ENCODE results near the gene TBC1D3B.
"Not testable (repeated sequence)": the region's sequence is repeated elsewhere in the genome, so short reads cannot be mapped to it uniquely, and the experiment has no call there.

TBC1D3B gene

DNA sequence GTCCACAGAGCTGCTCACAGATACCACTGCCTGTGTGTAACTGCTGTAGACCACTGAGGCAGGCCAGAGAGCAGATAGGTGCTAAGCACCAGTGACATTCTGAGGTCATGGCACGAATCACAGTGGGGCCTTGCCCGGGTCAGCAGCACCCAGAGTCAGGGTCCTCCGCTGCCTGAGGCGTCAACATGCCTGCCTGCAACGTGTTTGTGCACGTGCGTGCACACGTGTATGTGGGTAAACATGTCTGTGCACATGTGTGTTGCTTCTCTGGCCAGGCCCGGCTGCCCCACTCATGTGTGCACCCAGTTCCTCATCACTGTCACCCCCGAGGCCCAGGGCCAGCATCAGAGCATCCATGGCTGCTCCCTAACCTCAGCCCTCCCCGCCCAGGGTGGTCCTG, at the start of gene TBC1D3B:
Gene TBC1D3B, minus strand, starts transcription at position 101 of the 400 bp plus-strand sequence. CDS start 1,586 bp downstream, outside the sequence.
- DNase-seq (ENCODE audit: low read depth, low spot score); H3K27ac ChIP-seq: not testable (repeated sequence)

DNA sequence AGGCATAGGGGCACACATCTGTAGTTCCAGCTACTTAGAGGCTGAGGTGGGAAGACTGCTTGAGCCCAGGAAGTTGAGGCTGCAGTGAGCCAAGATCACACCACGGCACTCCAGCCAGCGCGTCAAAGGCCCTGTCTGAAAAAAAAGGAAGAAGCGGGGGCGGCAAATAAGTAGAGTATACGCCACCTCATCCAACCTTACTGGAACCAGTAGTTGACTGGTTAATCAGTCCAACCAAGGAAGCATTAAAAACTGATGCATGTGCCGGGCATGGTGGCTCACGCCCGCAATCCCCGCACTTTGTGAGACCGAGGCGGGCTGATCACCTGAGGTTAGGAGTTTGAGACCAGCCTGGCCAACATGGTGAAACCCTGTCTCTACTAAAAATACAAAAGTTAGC, 46.5 kb upstream of the TBC1D3B start:
- not testable (repeated sequence) for DNase-seq (ENCODE audit: low read depth, low spot score); H3K27ac ChIP-seq

DNA sequence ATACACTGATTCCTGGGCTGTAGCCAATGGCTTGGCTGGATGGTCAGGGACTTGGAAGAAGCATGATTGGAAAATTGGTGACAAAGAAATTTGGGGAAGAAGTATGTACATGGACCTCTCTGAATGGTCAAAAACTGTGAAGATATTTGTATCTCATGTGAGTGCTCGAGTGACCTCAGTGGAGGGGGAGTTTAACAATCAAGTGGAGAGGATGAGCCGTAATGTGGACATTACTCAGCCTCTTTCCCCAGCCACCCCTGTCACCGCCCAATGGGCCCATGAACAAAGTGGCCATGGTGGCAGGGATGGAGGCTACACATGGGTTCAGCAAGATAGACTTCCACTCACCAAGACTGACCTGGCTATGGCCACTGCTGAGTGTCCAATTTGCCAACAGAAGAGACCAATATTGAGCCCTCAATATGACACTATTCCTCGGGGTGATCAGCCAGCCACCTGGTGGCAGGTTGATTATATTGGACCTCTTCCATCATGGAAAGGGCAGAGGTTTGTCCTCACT, 45.2 kb upstream of the TBC1D3B start:
- DNase-seq (ENCODE audit: low read depth, low spot score); H3K27ac ChIP-seq: not testable (repeated sequence)

DNA sequence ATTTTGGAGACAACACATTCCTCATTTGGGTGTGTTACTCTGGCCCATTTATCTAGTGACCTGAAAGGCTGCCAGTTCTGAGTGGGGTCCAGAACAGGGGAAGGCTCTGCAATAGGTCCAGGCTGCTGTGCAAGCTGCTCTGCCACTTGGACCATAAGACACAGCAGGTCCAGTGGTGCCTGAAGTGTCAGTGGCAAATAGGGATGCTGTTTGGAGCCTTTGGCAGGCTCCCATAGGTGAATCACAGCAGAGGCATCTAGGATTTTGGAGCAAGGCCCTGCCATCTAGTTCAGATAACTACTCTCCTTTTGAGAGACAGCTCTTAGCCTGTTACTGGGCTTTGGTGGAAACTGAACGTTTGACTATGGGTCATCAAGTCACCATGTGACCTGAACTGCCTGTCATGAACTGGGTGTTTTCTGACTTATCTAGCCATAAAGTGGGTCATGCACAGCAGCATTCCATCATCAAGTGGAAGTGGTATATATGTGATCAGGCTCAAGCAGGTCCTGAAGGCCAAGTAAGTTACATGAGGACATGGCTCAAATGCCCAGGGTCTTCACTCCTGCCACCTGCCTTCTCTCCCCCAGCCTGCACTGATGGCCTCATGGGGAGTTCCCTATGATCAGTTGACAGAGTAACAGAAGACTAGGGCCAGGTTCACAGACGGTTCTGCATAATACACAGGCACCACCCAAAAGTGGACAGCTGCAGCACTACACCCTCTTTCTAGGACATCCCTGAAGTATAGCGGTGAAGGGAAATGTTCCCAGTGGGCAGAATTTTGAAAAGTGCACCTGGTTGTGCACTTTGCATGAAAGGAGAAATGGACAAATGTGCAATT, 44.5 kb upstream of the TBC1D3B start:
- H3K27ac ChIP-seq; DNase-seq (ENCODE audit: low read depth, low spot score): not testable (repeated sequence)

DNA sequence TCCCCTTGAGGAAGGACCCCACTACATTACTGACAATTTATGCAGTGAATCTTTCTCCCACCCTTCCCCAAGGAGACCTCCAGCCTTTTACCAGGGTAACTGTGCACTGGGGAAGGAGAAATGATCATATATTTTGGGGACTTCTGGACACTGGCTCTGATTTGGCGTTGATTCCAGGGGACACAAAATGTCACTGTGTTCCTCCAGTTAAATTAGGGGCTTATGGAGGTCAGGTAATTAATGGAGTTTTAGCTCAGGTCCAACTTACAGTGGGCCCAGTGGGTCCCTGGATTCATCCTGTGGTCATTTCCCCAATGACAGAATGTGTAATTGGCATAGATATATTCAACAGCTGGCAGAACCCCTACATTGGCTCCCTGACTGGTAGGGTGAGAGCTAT, 43.1 kb upstream of the TBC1D3B start:
- not testable (repeated sequence) for H3K27ac ChIP-seq; DNase-seq (ENCODE audit: low read depth, low spot score)

DNA sequence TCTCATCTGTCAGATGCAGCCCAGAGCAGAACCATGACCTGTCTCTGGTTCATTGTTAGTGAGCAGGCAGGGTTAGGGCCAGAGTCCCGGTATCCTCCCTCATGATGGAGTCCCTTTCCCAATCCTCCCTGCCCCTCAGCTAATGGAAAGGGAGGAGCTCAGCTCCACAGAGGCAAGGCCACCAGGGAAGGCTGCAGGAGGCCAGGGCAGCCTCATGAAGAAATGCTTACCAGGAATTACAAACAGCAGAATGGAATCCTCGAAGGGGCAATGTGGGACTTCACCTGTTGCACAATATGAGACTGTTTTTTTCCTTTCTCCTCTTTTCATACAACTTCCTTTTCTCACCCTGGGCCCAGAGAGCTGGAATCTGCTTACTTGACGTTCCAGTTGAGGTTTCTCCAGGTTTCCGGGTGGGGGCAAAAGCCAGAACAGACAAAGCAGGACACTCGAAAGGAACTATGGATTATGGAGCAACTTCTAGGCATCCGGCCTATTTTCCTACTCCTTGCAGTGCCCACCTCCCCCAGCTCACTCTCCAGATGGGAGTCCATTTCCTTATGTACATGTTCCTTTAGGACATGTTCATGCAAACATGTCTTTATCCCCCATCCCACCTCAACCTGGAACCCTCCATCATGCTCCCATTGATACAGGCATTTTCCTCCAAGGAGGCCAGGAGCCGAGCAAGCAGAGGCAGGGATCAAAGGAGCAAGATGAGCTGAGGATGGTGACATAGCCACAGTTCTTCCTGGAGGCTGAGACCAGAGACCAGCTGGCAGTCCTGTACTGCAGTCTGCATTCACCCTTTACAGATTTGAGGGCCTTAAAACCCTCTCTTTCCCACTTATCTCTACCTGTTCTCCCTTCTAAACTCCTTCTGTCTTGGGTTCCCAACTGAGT, 39.2 kb upstream of the TBC1D3B start:
- not testable (repeated sequence) for DNase-seq (ENCODE audit: low read depth, low spot score); H3K27ac ChIP-seq

DNA sequence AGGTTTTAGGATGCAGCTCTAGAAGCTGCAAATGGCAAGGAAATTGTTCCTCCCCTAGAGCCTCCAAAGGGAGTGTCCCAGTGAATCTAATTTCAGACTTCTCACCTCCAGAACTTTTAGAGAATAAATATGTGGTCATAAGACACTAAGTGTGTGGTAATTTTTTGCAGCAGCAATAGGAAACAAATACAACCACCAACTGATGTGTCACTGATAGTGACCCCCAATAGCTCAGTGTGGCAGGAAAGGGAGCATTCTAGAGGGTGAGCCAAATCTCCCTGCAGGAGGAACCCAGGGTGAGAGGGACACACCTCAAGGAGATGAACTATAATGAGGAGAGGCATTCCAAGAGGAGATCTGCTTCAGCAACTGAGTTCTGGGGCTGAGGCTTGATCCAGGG, 38.5 kb upstream of the TBC1D3B start:
- DNase-seq (ENCODE audit: low read depth, low spot score) = no peak
- no peak overlapping the region for H3K27ac ChIP-seq

DNA sequence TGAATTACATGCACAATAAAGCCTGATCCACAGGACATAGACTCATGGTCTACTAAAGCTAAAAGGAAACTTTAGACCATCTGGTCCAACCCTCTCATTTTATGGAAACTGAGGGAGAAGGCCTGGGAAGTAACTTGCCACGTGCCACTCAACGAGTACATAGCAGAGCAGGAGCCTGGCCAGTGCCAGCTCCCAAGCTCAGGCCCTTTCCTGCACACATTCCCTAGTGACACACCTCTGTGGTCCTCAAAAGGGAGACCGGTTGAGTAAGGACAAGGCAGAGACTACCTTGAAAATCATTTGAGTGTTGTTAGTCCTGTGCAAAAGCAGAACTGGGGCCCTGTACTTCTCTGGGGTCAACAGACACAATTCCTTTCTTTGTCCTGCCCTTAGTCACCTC, 37.3 kb upstream of the TBC1D3B start:
- no peak for DNase-seq (ENCODE audit: low read depth, low spot score)
- H3K27ac ChIP-seq = no peak overlapping the region

DNA sequence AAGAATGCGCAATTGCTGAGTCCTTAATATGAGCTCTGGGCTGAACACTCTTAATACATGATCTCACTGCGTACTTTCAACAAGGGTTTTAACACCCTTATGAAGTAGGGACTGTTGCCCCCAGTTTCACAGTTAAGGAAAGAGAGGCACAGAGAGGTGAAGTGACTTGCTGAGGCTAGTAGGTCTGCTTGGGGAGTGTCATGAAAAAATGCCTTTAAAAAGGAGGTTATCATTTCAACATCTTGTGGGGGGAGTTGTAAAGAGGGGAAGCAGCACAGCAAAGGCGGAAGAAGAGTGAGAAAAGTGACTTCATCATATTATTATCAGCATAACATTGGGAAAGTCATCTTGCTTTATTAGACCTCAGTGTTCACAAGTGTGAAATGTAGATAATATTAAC, 36.5 kb upstream of the TBC1D3B start:
- no peak overlapping the region for H3K27ac ChIP-seq
- no peak for DNase-seq (ENCODE audit: low read depth, low spot score)

DNA sequence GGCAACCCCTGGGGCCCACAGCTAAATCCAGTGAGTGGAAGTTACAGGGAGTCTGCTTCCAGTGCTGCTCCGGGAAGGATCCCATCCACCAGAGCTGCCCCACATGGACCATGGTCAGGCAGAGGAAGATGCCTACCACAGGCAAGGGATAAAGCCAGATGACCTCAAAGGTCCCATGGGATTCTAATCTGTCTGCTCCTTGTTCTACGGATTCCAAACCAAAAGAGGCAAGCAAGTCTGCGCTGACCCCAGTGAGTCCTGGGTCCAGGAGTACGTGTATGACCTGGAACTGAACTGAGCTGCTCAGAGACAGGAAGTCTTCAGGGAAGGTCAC, 35.8 kb upstream of the TBC1D3B start:
- no peak overlapping the region for H3K27ac ChIP-seq
- no peak for DNase-seq (ENCODE audit: low read depth, low spot score)

DNA sequence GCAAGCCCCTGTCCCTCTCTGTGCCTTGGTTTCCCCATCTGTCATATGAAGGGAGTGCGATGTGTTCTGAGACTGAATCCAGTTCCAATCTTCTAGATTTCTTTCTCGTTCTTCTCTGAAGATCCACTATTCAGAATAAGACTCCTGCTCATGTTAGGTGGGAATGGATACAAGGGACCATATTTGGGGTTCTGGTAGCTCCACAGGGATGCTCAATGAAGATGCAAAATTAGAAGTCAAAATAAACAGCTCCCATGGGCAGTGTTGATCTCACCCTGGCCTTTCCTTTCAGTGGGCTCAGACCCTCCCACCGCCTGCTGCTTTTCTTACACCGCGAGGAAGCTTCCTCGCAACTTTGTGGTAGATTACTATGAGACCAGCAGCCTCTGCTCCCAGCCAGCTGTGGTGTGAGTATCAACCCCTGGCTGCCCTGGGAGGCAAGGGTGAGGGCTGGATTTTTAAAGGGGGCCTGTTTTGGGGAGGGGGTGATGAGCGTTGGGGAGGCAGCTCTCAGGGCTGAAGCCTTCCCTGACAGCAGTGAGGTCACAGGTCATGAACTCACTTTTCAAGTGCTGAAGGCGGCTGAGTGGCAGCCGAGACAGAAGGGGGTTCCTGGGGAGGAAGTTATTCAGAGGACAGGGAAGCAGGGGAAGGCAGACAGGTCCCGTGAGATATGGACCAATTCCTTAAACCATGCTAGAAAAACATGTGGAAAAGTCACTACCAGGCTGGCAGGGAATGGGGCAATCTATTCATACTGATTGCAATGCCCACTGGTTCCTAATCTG, 35.2 kb upstream of the TBC1D3B start:
- H3K27ac ChIP-seq; DNase-seq (ENCODE audit: low read depth, low spot score): not testable (repeated sequence)

DNA sequence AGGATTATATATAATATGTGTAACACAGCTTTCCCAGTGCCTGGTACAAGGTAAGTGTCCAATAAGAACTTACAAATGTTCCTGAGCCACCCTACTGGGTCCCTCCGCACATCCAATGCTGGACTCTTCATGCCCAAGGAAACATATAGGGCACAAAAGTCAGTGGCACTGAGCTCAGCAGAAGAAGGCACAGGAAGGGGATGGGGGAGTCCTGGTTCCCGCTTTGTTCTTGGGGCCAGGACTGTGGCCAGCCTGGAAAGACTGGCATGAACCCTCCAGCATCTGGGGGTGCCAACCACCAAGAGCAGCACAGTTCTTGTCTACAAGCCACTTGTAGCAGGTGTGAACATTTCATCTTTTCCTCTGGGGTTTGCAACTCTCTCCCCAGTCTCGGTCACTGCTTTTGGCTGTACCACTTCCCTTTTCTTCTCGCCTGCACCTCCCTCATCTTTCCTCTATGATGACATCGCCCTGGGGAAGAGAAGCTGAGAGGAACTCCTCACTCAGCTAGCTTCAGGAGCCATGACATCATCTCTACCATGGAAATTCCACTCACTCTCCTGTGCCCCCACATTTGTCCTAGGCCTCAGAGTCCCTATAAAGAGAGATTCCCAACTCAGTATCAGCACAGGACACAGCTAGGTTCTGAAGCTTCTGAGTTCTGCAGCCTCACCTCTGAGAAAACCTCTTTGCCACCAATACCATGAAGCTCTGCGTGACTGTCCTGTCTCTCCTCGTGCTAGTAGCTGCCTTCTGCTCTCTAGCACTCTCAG, 34.2 kb upstream of the TBC1D3B start, which contains the start of gene CCL4L2:
Gene CCL4L2, plus strand, starts transcription at position 625 of the 773 bp plus-strand sequence.
- not testable (repeated sequence) for DNase-seq (ENCODE audit: low read depth, low spot score); H3K27ac ChIP-seq

DNA sequence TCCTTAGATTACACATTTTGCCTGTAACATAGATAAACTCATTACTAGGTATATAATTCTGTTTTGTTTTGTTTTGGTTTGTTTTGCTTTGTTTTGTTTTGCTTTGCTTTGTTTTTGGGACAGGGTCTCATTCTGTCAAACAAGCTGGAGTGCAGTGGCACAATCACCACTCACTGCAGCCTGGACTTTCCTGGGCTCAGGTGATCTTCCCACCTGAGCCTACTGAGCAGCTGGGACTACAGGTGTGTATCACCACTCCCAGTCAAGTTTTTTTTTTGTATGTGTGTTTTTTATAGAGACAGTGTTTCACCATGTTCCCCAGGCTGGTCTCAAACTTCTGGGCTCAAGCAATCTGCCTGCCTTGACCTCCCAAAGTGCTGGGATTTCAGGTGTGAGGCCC, 33.1 kb upstream of the TBC1D3B start:
- no peak overlapping the region for H3K27ac ChIP-seq
- no peak for DNase-seq (ENCODE audit: low read depth, low spot score)

DNA sequence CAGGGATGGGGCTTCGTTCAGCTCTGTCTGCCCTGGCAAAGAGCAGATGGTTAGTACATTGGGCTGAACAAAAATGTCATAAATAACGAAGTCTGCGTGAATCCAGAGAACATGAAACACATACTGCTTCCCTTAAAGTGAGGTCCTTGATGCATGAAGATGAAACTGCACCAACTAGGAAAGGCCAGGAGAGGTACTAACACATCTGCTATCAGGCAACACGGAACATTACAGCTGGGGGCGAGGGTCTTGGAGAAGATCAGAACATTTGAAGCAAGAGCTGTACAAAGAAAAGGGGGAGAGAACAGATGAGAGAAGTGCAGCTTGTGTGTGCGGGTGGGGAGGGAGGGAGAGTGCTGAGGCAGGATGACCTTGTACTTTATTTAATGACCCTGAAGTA, 30.9 kb upstream of the TBC1D3B start:
- DNase-seq (ENCODE audit: low read depth, low spot score); H3K27ac ChIP-seq: not testable (repeated sequence)

DNA sequence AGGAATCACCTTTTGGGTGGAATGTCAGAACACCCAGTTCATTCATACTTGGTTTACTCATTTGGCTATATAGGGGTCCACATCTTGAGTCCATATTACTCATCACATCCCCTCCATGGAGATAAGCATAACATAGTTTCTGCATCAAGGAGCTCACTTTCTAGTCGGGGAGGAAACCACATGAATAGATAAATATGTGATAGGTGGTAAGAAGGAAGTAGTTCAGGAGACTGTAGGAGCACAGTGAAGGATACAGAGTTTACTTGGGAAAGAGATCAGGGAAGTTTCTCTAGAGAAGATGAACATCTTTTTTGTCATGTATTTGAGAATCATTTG, 30.0 kb upstream of the TBC1D3B start:
- H3K27ac ChIP-seq; DNase-seq (ENCODE audit: low read depth, low spot score): not testable (repeated sequence)

DNA sequence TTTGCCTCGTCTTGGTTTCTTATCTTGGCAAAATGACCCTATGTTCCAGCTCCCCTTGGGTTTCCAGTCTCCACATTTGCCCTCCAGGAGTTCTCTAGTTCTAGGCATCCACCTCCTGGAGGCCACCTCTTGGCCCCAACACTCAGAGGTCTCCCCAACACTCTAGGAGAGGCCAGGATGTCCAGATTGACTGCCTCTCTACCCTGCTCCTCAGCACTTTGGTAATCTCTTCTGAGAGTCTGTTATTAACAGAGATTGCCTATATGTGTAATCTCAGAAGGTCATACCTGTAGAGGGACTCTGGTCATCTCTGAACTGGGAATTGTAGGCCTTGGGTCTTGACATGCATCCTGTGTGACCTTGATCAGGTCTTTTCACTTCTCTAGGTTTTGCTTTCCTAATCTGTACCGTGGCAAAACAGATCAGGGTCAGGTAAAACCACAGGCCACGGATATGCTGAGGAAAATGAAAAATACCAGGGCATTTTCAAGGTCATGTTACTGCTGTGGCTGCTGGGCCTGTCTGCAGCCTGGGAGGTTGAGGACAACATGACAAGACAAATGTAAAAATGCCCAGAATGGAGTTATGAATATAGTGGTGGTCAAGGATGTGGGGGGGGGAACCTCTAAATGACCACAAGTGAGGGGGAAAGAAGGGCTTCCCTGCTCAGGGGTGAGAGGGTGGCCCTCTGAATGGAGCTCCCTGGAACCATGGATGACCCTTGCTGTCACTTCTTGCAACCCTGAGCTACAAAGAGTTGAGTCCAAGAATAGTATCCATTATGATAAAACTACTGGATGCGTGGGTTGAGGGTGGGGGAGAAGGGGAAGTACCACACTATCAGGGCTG, 29.4 kb upstream of the TBC1D3B start:
- DNase-seq (ENCODE audit: low read depth, low spot score) = no peak
- H3K27ac ChIP-seq = no peak overlapping the region

DNA sequence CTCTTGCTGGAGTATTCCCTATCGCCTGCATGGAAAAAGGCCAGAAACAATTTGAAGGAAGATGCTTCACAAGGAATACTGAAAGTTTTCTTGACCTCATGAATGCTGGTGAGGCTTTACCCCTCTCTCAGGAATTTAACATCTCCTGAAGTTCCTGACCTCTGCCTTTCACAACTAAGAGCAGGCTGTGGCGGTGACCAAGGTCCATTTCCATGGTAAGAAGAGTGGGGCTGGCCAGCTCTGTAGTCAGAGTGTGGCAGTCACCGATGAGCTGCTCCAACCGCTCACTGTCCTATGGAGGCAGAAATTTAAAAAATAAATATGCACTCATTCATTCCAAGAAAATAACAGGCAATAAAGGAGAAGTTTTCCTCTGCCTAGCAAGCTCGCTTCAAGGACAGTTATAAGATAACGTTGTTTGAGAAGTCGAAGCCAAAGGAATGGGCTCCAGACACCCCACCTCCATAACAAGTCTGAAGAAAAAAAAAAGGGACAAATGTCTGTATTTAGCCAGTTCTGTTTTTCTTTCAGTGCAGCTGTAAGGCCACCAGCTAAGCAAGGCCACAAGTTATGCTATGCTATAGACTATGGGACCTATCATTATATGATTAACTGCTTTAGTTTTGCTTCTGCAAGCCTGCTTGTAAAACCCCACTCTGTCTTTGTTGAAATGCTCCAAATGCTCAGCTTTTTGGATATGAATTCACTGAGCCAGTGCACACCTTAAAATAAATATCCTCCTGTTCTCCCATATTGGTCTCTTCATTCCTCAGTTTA, 28.5 kb upstream of the TBC1D3B start:
- DNase-seq (ENCODE audit: low read depth, low spot score) = no peak
- H3K27ac ChIP-seq = no peak overlapping the region

DNA sequence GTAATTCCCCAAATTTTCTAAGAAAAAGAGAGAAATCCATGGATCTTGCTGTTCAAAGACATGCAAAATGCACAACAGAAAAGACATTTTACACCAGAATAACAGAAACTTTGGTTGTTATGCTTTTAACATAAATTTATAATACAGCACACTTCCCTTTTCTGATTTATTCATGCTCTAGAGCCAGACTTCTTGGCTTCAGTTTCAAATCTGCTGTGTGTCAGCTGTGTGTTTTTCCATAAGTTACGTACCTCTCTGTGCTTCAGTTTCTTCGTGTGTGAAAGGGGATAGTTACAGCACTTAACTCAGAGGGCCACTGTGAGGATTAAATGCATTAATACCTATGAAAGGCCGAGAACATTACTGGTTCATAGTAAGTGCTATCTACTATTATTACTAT, 26.9 kb upstream of the TBC1D3B start:
- DNase-seq (ENCODE audit: low read depth, low spot score) = no peak
- H3K27ac ChIP-seq = no peak overlapping the region
